IMR-90 (cell line): ENCODE measurements around the gene NPLOC4. TPM values are rescaled to one million over a fixed set of nuclear protein-coding genes. Genes with fewer than 3 reads are reported as not detected.
"Not testable (repeated sequence)": the region's sequence is repeated elsewhere in the genome, so short reads cannot be mapped to it uniquely, and the experiment has no call there.

Source experiments
- ATAC-seq: fragments of 200-7000 bp; cut with Tn5 transposase; 2 replicates; pipeline ENCODE4 v1.9.1; 2020; ENCODE audit warnings: low read depth, mild to moderate bottlenecking, moderate library complexity
- BruUV-seq: library from RNA; stranded (reverse); fragments of 400-500 nt; replicated peaks from 2 replicates; lab custom pipeline; 2021; lab: Mats Ljungman, UMichigan
- CTCF ChIA-PET: fragments of 300-600 bp; formaldehyde crosslinking; extraction: SDS; loops from one replicate; lab custom pipeline; 2021; ENCODE audit warnings: antibody characterized with exemption; lab: Yijun Ruan, JAX
- POLR2A ChIA-PET: fragments of 300-600 bp; sonication (Branson Sonifier 250); formaldehyde crosslinking; loops from one replicate; lab custom pipeline; 2022; ENCODE audit warnings: antibody characterized with exemption; ENCODE audit not compliant: unreplicated experiment; lab: Charles Lee
- DNase-seq: peaks from one replicate; pipeline ENCODE4 v3.0.0; 2013
- H2AFZ ChIP-seq: replicated peaks from 2 replicates; pipeline ENCODE3; 2013; ENCODE audit warnings: low read length, mild to moderate bottlenecking; ENCODE audit not compliant: poor library complexity
- H2AK5ac ChIP-seq: 2 replicates; pipeline ENCODE4 v1.6.1; 2013; ENCODE audit warnings: low read depth, low read length, inconsistent platforms
- H2AK9ac ChIP-seq: replicated peaks from 2 replicates; pipeline ENCODE3; 2013; ENCODE audit warnings: mild to moderate bottlenecking, low read depth, low read length, moderate library complexity; ENCODE audit not compliant: poor library complexity
- H2BK120ac ChIP-seq: 2 replicates; pipeline ENCODE4 v1.6.1; 2013; ENCODE audit warnings: low read depth, low read length, inconsistent platforms
- H2BK15ac ChIP-seq: 3 replicates; pipeline ENCODE4 v1.6.1; 2013; ENCODE audit warnings: low read depth, low read length, inconsistent platforms
- H2BK20ac ChIP-seq: 2 replicates; pipeline ENCODE4 v1.6.1; 2013; ENCODE audit warnings: low read depth, mild to moderate bottlenecking, inconsistent platforms, low read length, moderate library complexity
- H2BK5ac ChIP-seq: 2 replicates; pipeline ENCODE4 v1.6.1; 2013; ENCODE audit warnings: mild to moderate bottlenecking, low read depth, low read length, inconsistent platforms; ENCODE audit not compliant: poor library complexity, severe bottlenecking
- H3K14ac ChIP-seq: replicated peaks from 2 replicates; pipeline ENCODE4 v1.6.1; 2013; ENCODE audit warnings: low read depth, low read length, inconsistent platforms
- H3K18ac ChIP-seq: 2 replicates; pipeline ENCODE4 v1.6.1; 2013; ENCODE audit warnings: low read depth, low read length, control low read depth
- H3K23ac ChIP-seq: 2 replicates; pipeline ENCODE4 v1.6.1; 2013; ENCODE audit warnings: low read depth, low read length, inconsistent platforms
- H3K27ac ChIP-seq: 2 replicates; pipeline ENCODE4 v1.5.1; 2013; ENCODE audit warnings: mild to moderate bottlenecking, control low read depth, low read length; ENCODE audit not compliant: insufficient read depth
- H3K27me3 ChIP-seq: 2 replicates; pipeline ENCODE4 v1.6.1; 2013; ENCODE audit warnings: low read length; ENCODE audit not compliant: control insufficient read depth, insufficient read depth
- H3K36me3 ChIP-seq: 2 replicates; pipeline ENCODE4 v1.6.1; 2013; ENCODE audit warnings: low read length, mixed read lengths; ENCODE audit not compliant: control insufficient read depth, insufficient read depth
- H3K4ac ChIP-seq: 2 replicates; pipeline ENCODE4 v1.6.1; 2013; ENCODE audit warnings: low read depth, low read length, inconsistent platforms
- H3K4me1 ChIP-seq: 2 replicates; pipeline ENCODE4 v1.6.1; 2013; ENCODE audit warnings: low read length, mixed read lengths; ENCODE audit not compliant: control insufficient read depth, insufficient read depth
- H3K4me2 ChIP-seq: 2 replicates; pipeline ENCODE4 v1.6.1; 2013; ENCODE audit warnings: low read depth, mild to moderate bottlenecking, control low read depth, low read length, moderate library complexity
- H3K4me3 ChIP-seq: 2 replicates; pipeline ENCODE4 v1.5.1; 2013; ENCODE audit warnings: low read depth, mild to moderate bottlenecking, control low read depth, low read length, moderate library complexity; ENCODE audit not compliant: insufficient read depth
- H3K56ac ChIP-seq: 2 replicates; pipeline ENCODE4 v1.6.1; 2013; ENCODE audit warnings: low read length, inconsistent platforms; ENCODE audit not compliant: insufficient read depth; ENCODE audit errors: extremely low read depth
- H3K79me1 ChIP-seq, 2 experiments: 2 replicates each; pipeline ENCODE4 v1.6.1; 2013; ENCODE audit warnings: low read length in 2 of 2, inconsistent platforms in 1 of 2, low read depth in 1 of 2
- H3K9ac ChIP-seq: 2 replicates; pipeline ENCODE4 v1.6.1; 2013; ENCODE audit warnings: low read depth, low read length, control low read depth
- H3K9me1 ChIP-seq: 2 replicates; pipeline ENCODE4 v1.6.1; 2013; ENCODE audit warnings: low read length, inconsistent platforms; ENCODE audit not compliant: insufficient read depth
- H3K9me3 ChIP-seq: 2 replicates; pipeline ENCODE4 v1.6.1; 2013; ENCODE audit warnings: low read length; ENCODE audit not compliant: control insufficient read depth, insufficient read depth
- H4K20me1 ChIP-seq: 2 replicates; pipeline ENCODE4 v1.6.1; 2013; ENCODE audit warnings: low read length, inconsistent platforms; ENCODE audit not compliant: insufficient read depth
- H4K5ac ChIP-seq: 2 replicates; pipeline ENCODE4 v1.6.1; 2013; ENCODE audit warnings: mild to moderate bottlenecking, low read depth, low read length, control low read depth
- H4K8ac ChIP-seq, 2 experiments: 2 replicates each; pipeline ENCODE4 v1.6.1; 2013; ENCODE audit warnings: low read depth in 2 of 2, low read length in 2 of 2, control low read depth in 1 of 2, inconsistent platforms in 1 of 2
- H4K91ac ChIP-seq: 2 replicates; pipeline ENCODE4 v1.6.1; 2013; ENCODE audit warnings: low read depth, low read length, inconsistent platforms; ENCODE audit not compliant: insufficient read depth
- RAD21 ChIP-seq: IDR thresholded peaks from 2 replicates; pipeline ENCODE4 v1.6.1; 2012; ENCODE audit warnings: low read length, improper control_type of control experiment
- SMC3 ChIP-seq: fragments of 150-350 bp; IDR thresholded peaks from 2 replicates; pipeline ENCODE4 v1.6.1; 2016; ENCODE audit warnings: low read depth, mild to moderate bottlenecking, antibody characterized with exemption, low read length, moderate library complexity
- WGBS, 2 experiments: methylation state at CpG; one replicate each; pipeline versions ENCODE4 v1.1.5 to v1.1.7; 2013; ENCODE audit warnings: missing lambda C conversion rate in 2 of 2; ENCODE audit not compliant: insufficient read length in 1 of 2; ENCODE audit errors: extremely low coverage in 2 of 2; 5-methylcytosine and 5-hydroxymethylcytosine counted together
- dilution Hi-C: fragments of 300-500 bp; cut with HindIII; formaldehyde crosslinking; loops from one replicate; pipeline ENCODE4 v1.14.3; 2018; ENCODE audit warnings: low sequenced_read_pairs; ENCODE audit not compliant: unreplicated experiment
- in situ Hi-C: fragments of 300-500 bp; cut with MboI; formaldehyde crosslinking; loops from 3 replicates; pipeline ENCODE4 v1.14.3; 2019; ENCODE audit warnings: low sequenced_read_pairs, inconsistent platforms, mixed read lengths
- intact Hi-C: fragments of 100-400 bp; cut with micrococcal nuclease; formaldehyde crosslinking; loops from 2 replicates; pipeline ENCODE4 v1.10.0; 2022
- polyA plus RNA-seq, 3 experiments: library from polyadenylated mRNA; depleted of rRNA; stranded (reverse); fragments of >200 nt; gene quantifications; 2 replicates each; pipeline ENCODE4 v1.2.3, GENCODE V29; 2012; ENCODE audit warnings: low replicate concordance in 1 of 3
- total RNA-seq: library from RNA; depleted of rRNA; stranded (reverse); fragments of >200 nt; gene quantifications from 2 replicates; pipeline ENCODE4 v1.2.3, GENCODE V29; 2012
- TF ChIP-seq, protein P1 (sequence below): conservative IDR thresholded peaks from 2 replicates; pipeline ENCODE4 v1.5.1; 2012; ENCODE audit warnings: mild to moderate bottlenecking, low read depth, low read length, improper control_type of control experiment

The NPLOC4 gene
- total and polyA plus RNA-seq, 2 of the 4 experiments (the other 2 are of a cell fraction) = 70.4 to 78.3 TPM

DNA sequence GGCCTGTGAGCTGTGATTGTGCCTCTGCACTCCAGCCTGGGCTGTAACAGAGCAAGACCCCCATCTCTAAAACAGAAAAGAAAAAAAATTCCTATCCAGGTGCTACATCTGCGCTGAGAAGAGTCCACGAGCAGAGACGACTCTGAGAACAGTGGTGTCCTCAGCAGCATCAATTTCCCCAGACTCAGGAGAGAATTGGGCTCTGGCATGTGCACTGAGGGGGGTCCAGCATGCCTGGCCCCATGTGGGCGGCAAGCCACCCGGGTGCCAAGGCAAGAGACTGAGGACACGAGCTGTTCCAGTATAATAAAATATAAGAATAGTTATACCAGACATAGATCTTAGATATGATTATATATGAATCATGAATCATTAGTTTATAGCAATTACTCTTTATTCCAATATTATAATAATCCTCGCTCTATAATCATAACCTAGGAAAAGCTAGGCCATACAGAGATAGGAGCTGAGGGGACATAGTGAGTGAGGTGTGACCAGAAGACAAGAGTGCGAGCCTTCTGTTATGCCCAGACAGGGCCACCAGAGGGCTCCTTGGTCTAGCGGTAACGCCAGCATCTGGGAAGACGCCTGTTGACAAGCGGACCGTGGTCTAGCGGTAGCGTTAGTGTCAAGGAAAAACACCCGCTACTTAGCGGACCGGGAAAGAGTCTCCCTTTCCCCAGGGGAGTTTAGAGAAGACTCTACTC, 38.8 kb upstream of the NPLOC4 start:
- H3K9me3 ChIP-seq, H2AFZ ChIP-seq, H3K4me1 ChIP-seq, H3K4me2 ChIP-seq, H4K5ac ChIP-seq, H3K27me3 ChIP-seq, H3K27ac ChIP-seq, H4K8ac ChIP-seq, H2BK5ac ChIP-seq, H3K4ac ChIP-seq, H2BK20ac ChIP-seq, H3K9me1 ChIP-seq, H3K56ac ChIP-seq, H3K4me3 ChIP-seq, BruUV-seq, H2BK15ac ChIP-seq, POLR2A ChIA-PET, H3K23ac ChIP-seq, CTCF ChIA-PET, H2AK5ac ChIP-seq, in situ Hi-C loops, H4K20me1 ChIP-seq, H3K9ac ChIP-seq, H3K14ac ChIP-seq, dilution Hi-C loops, ATAC-seq, H3K18ac ChIP-seq, H4K91ac ChIP-seq, H2BK120ac ChIP-seq, intact Hi-C loops: not testable (repeated sequence)
- DNase-seq = peak; percentile 33
- TF ChIP-seq RAD21 (peak; percentile 35), SMC3 (peak; percentile 18; the same call in 1 of the 2 replicates)
- TF ChIP-seq, protein P1, sequence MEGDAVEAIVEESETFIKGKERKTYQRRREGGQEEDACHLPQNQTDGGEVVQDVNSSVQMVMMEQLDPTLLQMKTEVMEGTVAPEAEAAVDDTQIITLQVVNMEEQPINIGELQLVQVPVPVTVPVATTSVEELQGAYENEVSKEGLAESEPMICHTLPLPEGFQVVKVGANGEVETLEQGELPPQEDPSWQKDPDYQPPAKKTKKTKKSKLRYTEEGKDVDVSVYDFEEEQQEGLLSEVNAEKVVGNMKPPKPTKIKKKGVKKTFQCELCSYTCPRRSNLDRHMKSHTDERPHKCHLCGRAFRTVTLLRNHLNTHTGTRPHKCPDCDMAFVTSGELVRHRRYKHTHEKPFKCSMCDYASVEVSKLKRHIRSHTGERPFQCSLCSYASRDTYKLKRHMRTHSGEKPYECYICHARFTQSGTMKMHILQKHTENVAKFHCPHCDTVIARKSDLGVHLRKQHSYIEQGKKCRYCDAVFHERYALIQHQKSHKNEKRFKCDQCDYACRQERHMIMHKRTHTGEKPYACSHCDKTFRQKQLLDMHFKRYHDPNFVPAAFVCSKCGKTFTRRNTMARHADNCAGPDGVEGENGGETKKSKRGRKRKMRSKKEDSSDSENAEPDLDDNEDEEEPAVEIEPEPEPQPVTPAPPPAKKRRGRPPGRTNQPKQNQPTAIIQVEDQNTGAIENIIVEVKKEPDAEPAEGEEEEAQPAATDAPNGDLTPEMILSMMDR = peak; percentile 41
- Histone ChIP-seq H2AK9ac (peak overlapping the region; percentile 28), H3K36me3 (peaks cover 37% of the 10 kb centered on the region), H3K79me1 (peaks cover 15 to 59% of the 10 kb centered on the region in 2 experiments; a peak in 3 of 4 replicates)
- no CpG with 5 or more reads among the region's 18 CpGs for WGBS, 2 experiments
